Liver (tissue), 3 donors: Measurements from ENCODE around the gene USP24.

Experiments
- EGR1 ChIP-seq, 2 donors: IDR thresholded peaks; 2 replicates each; pipeline ENCODE4 v1.6.1; 2016 to 2018; ENCODE audit warnings: antibody characterized with exemption in 2 of 2, low read depth in 2 of 2
- FOXA1 ChIP-seq: IDR thresholded peaks from 2 replicates; pipeline ENCODE4 v1.6.1; 2016; ENCODE audit warnings: antibody characterized with exemption
- MAX ChIP-seq: IDR thresholded peaks from 2 replicates; pipeline ENCODE4 v1.6.1; 2016; ENCODE audit warnings: antibody characterized with exemption
- NR2F2 ChIP-seq: IDR thresholded peaks from 2 replicates; pipeline ENCODE4 v1.6.1; 2016; ENCODE audit warnings: antibody characterized with exemption
- RAD21 ChIP-seq, 2 donors: IDR thresholded peaks; 2 replicates each; pipeline ENCODE4 v1.6.1; 2016; ENCODE audit warnings: antibody characterized with exemption in 2 of 2, mild to moderate bottlenecking in 2 of 2
- SP1 ChIP-seq: IDR thresholded peaks from 2 replicates; pipeline ENCODE4 v1.6.1; 2018; ENCODE audit warnings: antibody characterized with exemption, mild to moderate bottlenecking
- TAF1 ChIP-seq: conservative IDR thresholded peaks from 2 replicates; pipeline ENCODE4 v1.6.1; 2016; ENCODE audit warnings: antibody characterized with exemption, mild to moderate bottlenecking
- ZBTB33 ChIP-seq: IDR thresholded peaks from 2 replicates; pipeline ENCODE4 v1.6.1; 2016; ENCODE audit warnings: antibody characterized with exemption
- TF ChIP-seq, protein P1 (sequence below): fragments of 150-350 bp; IDR thresholded peaks from 2 replicates; pipeline ENCODE4 v1.5.1; 2017; ENCODE audit warnings: improper control_type of control experiment, low read depth, low read length; ENCODE audit not compliant: missing input control
- TF ChIP-seq, protein P2 (sequence below): IDR thresholded peaks from 2 replicates; pipeline ENCODE4 v1.6.1; 2016; ENCODE audit warnings: antibody characterized with exemption
- TF ChIP-seq, protein P3 (sequence below): IDR thresholded peaks from 2 replicates; pipeline ENCODE4 v1.6.1; 2016; ENCODE audit warnings: antibody characterized with exemption, mild to moderate bottlenecking
- donor health status: healthy.
- donor health status: healthy.

DNA sequence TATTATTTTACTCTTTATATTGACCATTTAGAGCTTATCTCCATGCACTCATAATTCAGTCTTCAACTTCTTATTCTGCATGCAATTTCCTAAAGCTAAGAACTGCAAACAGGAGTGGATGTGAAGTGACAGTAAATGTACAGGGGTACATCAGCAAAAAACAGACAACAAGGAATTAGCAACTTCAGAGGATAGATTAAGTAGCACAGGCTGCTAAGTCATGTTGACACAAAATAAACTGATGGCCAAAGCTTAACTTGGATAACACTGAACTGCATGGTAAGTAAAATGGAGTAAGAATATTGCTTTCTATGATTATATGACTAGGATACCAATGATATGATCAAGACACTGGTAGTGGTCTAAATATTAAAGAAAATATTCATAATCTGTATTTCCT, 66.5 kb downstream of the USP24 start:
- TF ChIP-seq EGR1 (IDR thresholded peaks at IDR 0.05; ENCODE audit: low read depth in 2 of 2) (no peak), SP1 (no peak), RAD21 (IDR thresholded peaks at IDR 0.05) (no peak), FOXA1 (no peak), TAF1 (no peak), NR2F2 (no peak), ZBTB33 (no peak), MAX (no peak)
- TF ChIP-seq, protein P1, sequence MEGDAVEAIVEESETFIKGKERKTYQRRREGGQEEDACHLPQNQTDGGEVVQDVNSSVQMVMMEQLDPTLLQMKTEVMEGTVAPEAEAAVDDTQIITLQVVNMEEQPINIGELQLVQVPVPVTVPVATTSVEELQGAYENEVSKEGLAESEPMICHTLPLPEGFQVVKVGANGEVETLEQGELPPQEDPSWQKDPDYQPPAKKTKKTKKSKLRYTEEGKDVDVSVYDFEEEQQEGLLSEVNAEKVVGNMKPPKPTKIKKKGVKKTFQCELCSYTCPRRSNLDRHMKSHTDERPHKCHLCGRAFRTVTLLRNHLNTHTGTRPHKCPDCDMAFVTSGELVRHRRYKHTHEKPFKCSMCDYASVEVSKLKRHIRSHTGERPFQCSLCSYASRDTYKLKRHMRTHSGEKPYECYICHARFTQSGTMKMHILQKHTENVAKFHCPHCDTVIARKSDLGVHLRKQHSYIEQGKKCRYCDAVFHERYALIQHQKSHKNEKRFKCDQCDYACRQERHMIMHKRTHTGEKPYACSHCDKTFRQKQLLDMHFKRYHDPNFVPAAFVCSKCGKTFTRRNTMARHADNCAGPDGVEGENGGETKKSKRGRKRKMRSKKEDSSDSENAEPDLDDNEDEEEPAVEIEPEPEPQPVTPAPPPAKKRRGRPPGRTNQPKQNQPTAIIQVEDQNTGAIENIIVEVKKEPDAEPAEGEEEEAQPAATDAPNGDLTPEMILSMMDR: no peak
- TF ChIP-seq, protein P2, sequence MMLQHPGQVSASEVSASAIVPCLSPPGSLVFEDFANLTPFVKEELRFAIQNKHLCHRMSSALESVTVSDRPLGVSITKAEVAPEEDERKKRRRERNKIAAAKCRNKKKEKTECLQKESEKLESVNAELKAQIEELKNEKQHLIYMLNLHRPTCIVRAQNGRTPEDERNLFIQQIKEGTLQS: no peak
- TF ChIP-seq, protein P3, sequence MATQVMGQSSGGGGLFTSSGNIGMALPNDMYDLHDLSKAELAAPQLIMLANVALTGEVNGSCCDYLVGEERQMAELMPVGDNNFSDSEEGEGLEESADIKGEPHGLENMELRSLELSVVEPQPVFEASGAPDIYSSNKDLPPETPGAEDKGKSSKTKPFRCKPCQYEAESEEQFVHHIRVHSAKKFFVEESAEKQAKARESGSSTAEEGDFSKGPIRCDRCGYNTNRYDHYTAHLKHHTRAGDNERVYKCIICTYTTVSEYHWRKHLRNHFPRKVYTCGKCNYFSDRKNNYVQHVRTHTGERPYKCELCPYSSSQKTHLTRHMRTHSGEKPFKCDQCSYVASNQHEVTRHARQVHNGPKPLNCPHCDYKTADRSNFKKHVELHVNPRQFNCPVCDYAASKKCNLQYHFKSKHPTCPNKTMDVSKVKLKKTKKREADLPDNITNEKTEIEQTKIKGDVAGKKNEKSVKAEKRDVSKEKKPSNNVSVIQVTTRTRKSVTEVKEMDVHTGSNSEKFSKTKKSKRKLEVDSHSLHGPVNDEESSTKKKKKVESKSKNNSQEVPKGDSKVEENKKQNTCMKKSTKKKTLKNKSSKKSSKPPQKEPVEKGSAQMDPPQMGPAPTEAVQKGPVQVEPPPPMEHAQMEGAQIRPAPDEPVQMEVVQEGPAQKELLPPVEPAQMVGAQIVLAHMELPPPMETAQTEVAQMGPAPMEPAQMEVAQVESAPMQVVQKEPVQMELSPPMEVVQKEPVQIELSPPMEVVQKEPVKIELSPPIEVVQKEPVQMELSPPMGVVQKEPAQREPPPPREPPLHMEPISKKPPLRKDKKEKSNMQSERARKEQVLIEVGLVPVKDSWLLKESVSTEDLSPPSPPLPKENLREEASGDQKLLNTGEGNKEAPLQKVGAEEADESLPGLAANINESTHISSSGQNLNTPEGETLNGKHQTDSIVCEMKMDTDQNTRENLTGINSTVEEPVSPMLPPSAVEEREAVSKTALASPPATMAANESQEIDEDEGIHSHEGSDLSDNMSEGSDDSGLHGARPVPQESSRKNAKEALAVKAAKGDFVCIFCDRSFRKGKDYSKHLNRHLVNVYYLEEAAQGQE: no peak
